HEK293T (cell line): ENCODE data around the gene C6orf15.

Source experiments
- ARNT ChIP-seq: fragments of 450-650 bp; IDR thresholded peaks from 2 replicates; pipeline ENCODE4 v1.6.1; 2017; ENCODE audit warnings: mild to moderate bottlenecking
- BHLHE40 ChIP-seq: fragments of 450-650 bp; IDR thresholded peaks from 2 replicates; pipeline ENCODE4 v1.6.1; 2016; ENCODE audit warnings: mild to moderate bottlenecking, moderate library complexity, borderline replicate concordance
- CTBP1 ChIP-seq: fragments of 450-650 bp; IDR thresholded peaks from 2 replicates; pipeline ENCODE4 v1.6.1; 2016; ENCODE audit warnings: borderline replicate concordance
- ELF4 ChIP-seq: fragments of 450-650 bp; IDR thresholded peaks from 2 replicates; pipeline ENCODE4 v1.6.1; 2017; ENCODE audit warnings: antibody characterized with exemption
- FOXA1 ChIP-seq: fragments of 450-650 bp; IDR thresholded peaks from 2 replicates; pipeline ENCODE4 v1.6.1; 2016; ENCODE audit warnings: mild to moderate bottlenecking
- FOXK2 ChIP-seq: fragments of 450-650 bp; IDR thresholded peaks from 2 replicates; pipeline ENCODE4 v1.6.1; 2016; ENCODE audit warnings: mild to moderate bottlenecking
- FOXM1 ChIP-seq: fragments of 450-650 bp; IDR thresholded peaks from 2 replicates; pipeline ENCODE4 v1.6.1; 2017; ENCODE audit warnings: mild to moderate bottlenecking, borderline replicate concordance
- NFRKB ChIP-seq: fragments of 450-650 bp; IDR thresholded peaks from 2 replicates; pipeline ENCODE4 v1.6.1; 2016; ENCODE audit warnings: mild to moderate bottlenecking, moderate library complexity
- SP1 ChIP-seq: fragments of 450-650 bp; IDR thresholded peaks from 2 replicates; pipeline ENCODE4 v1.6.1; 2017
- SUZ12 ChIP-seq: fragments of 450-650 bp; IDR thresholded peaks from 2 replicates; pipeline ENCODE4 v1.6.1; 2016; ENCODE audit warnings: mild to moderate bottlenecking
- TARDBP ChIP-seq: fragments of 450-650 bp; IDR thresholded peaks from 2 replicates; pipeline ENCODE4 v1.6.1; 2016
- ZNF384 ChIP-seq: fragments of 450-650 bp; IDR thresholded peaks from 2 replicates; pipeline ENCODE4 v1.6.1; 2016
- TF ChIP-seq, protein P1 (sequence below): fragments of 450-650 bp; IDR thresholded peaks from 2 replicates; pipeline ENCODE4 v1.6.1; 2016

DNA sequence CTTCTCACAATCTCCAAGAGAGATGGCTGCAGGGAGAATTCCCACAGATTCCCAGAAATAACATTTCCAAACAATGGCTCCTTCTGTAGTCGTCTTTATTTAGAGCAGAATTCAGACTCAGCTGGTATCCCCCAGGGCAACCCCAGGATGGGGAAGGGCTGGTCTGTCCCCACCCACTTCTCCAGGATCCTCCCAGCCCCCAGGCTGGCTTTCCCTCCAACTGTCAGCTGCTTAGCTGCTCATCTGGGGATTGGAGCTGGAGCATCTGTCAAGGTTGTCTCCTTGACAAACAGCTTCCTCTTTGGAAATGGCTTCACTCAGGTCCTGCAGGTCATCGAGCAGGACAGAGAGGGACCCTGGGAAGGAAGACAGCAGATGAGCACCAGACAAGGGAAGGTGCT, 30.0 kb upstream of the C6orf15 start:
- TF ChIP-seq NFRKB (no peak), BHLHE40 (no peak), CTBP1 (no peak), ARNT (no peak), SP1 (no peak), FOXK2 (no peak), ZNF384 (no peak), FOXA1 (no peak), TARDBP (no peak), SUZ12 (no peak), ELF4 (no peak), FOXM1 (no peak)
- TF ChIP-seq, protein P1, sequence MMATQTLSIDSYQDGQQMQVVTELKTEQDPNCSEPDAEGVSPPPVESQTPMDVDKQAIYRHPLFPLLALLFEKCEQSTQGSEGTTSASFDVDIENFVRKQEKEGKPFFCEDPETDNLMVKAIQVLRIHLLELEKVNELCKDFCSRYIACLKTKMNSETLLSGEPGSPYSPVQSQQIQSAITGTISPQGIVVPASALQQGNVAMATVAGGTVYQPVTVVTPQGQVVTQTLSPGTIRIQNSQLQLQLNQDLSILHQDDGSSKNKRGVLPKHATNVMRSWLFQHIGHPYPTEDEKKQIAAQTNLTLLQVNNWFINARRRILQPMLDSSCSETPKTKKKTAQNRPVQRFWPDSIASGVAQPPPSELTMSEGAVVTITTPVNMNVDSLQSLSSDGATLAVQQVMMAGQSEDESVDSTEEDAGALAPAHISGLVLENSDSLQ = no peak
